ENCODE measurements around the gene DRG2. TPM values are rescaled to one million over a fixed set of nuclear protein-coding genes. Genes with fewer than 3 reads are reported as not detected.

DRG2 gene
- total and polyA plus RNA-seq, 5 donors = 20.1 to 22.3 (median 21.7) TPM

DNA sequence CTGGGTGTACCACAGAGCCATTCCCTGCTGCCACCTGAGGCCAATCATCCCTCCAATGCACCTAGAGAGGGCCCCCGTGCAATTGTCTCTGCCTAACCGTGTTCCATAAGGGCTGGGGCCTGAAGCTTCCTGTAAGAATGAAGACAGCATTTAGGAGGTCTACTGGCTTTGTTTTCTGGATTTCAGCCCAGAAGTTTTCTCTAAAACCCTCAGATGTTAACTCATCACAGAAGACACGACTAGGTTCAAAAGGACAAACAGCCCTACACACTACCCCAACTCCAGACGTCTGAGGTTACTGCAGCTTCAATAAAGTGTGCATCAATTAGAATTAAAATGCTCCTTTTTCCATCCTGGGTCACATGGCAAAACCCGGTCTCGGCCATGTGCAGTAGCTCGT lies 10.8 kb upstream of the DRG2 start:
- WGBS = 60% methylated on average over 7 of the region's 7 CpGs

DNA sequence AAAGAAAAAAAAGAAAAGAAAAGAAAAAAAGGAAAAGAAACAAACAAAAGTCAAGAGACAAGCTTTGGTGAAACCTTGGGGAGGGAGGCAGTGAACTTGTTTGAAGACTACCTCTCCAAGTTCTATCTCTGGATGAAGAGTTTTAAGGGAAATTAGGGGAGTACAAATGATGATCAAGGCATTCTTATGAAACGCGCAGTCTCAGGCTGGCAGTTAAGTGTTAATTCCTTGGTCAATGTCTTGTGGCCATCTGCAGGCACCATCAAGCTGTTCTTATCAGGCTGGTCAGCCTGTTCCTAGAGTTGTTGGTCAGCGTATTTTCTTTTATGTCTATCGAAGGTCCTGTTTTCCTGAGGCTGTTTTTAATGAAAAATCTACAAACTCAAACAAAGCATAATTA lies 8.2 kb upstream of the DRG2 start:
- intact Hi-C loops (cut with DNase I) = no loop called here
- no peak overlapping the region for H3K4me3 ChIP-seq (ENCODE audit: low read length)
- DNase-seq (no peak), ATAC-seq (no peak)
- WGBS = 54% methylated on average over 4 of the region's 4 CpGs
- no peaks in the 10 kb centered on the region for H3K27me3 ChIP-seq (ENCODE audit: control insufficient read depth, insufficient read depth)
- no peaks in the 10 kb centered on the region for H3K4me1 ChIP-seq (ENCODE audit: control insufficient read depth, insufficient read depth, low read length)
- no peak overlapping the region for H3K27ac ChIP-seq (ENCODE audit: low read length)
- H3K9me3 ChIP-seq (ENCODE audit: control insufficient read depth, low read length) = no peaks in the 10 kb centered on the region

More for the DNA sequence above, 10.8 kb upstream of the DRG2 start:
- Histone ChIP-seq H3K4me1 (ENCODE audit: control insufficient read depth, insufficient read depth, low read length) (no peaks in the 10 kb centered on the region), H3K9me3 (ENCODE audit: control insufficient read depth, low read length) (no peaks in the 10 kb centered on the region), H3K27me3 (ENCODE audit: control insufficient read depth, insufficient read depth) (no peaks in the 10 kb centered on the region), H3K4me3 (ENCODE audit: low read length) (no peak overlapping the region), H3K27ac (ENCODE audit: low read length) (no peak overlapping the region)
- intact Hi-C loops (cut with DNase I) = no loop called here
- DNase-seq (no peak), ATAC-seq (no peak)

DNA sequence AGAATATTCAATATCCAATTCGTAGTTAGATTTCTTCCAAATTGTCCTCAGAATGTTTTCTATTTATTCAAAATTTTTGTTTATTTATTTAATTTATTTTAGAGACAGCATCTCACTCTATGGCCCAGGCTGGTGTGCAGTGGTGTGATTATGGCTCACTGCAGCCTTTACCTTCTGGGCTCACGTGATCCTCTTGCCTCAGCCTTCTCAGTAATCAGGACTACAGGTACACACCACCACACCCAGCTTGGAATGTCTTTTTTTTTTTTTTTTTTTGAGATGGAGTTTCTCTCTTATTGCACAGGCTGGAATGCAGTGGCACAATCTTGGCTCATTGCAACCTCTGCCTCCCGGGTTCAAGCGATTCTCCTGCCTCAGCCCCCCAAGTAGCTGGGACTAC lies 3.5 kb upstream of the DRG2 start:
- 87% methylated on average over 4 of the region's 4 CpGs for WGBS
- Histone ChIP-seq H3K9me3 (ENCODE audit: control insufficient read depth, low read length) (no peaks in the 10 kb centered on the region), H3K27ac (ENCODE audit: low read length) (no peak overlapping the region), H3K27me3 (ENCODE audit: control insufficient read depth, insufficient read depth) (no peaks in the 10 kb centered on the region), H3K4me1 (ENCODE audit: control insufficient read depth, insufficient read depth, low read length) (peaks cover 6% of the 10 kb centered on the region), H3K4me3 (ENCODE audit: low read length) (no peak overlapping the region)
- ATAC-seq (no peak), DNase-seq (no peak)
- intact Hi-C loops (cut with DNase I) = no loop called here

DNA sequence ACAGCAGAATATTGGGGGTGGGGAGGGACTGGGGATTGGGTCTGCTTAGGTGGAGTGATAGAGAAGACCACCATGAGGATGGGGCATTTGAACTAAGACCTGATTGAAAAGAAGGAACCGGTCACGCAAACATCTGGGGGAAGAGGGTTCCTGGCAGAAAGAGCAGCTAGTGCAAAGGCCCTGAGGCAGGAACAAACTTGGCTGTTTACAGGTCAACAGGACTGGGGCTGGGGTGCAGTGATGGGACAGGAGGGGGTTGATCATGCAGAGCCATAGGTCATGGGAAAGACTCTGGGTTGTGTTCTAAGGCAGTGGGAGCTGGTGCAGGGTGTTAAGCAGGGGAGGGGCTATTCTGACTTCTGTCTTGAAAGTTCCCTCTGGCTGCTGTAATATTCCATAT lies 1.9 kb downstream of the DRG2 start:
- WGBS = 97% methylated on average over 2 of the region's 2 CpGs
- intact Hi-C loops (cut with DNase I) = no loop called here

DNA sequence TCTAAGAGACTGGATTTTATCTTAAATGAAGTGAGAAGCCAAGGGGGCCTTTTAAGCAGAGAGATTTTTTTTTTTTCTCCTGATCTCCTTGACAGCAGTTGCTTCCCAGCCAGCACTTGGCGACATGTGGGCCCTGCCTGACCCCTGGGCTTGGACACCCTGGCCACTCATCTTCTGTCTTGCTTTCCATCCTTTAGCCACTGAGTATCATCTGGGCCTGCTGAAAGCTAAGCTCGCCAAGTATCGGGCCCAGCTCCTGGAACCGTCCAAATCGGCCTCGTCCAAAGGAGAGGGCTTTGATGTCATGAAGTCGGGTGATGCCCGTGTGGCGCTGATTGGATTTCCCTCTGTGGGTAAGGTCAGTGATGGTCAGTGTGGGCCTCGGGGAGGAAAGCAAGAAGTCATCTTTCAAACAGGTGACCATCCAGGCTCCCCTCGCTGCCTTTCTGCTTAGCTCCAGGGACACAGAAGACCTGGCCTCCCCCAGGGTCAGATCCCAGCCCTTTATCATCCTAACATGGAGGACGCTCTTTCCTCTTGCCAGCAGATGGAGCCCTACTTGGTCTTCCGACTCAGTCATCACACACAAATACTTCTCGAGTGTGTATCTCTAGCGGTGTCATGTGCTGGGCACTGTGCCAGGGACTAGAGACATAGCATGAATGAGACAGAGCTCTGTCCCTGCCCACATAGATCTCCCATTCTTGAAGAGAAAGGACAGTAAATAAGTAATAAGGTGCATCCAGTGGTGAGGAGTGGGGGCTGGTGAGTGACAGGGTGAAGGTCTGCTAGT lies 6.1 kb downstream of the DRG2 start:
- H3K4me1 ChIP-seq (ENCODE audit: control insufficient read depth, insufficient read depth, low read length) = peaks cover under 1% of the 10 kb centered on the region
- H3K27me3 ChIP-seq (ENCODE audit: control insufficient read depth, insufficient read depth) = no peaks in the 10 kb centered on the region
- H3K4me3 ChIP-seq (ENCODE audit: low read length) = no peak overlapping the region
- ATAC-seq (peak; percentile 57 to 62), DNase-seq (peak; percentile 59 to 82 (median 78))
- no peak overlapping the region for H3K27ac ChIP-seq (ENCODE audit: low read length)
- no peaks in the 10 kb centered on the region for H3K9me3 ChIP-seq (ENCODE audit: control insufficient read depth, low read length)
- WGBS = 73% methylated on average over 15 of the region's 15 CpGs
- intact Hi-C loops (cut with DNase I) = no loop called here

More for the DNA sequence above, 1.9 kb downstream of the DRG2 start:
- no peaks in the 10 kb centered on the region for H3K9me3 ChIP-seq (ENCODE audit: control insufficient read depth, low read length)
- peaks cover 6% of the 10 kb centered on the region for H3K4me1 ChIP-seq (ENCODE audit: control insufficient read depth, insufficient read depth, low read length)
- H3K4me3 ChIP-seq (ENCODE audit: low read length) = no peak overlapping the region
- ATAC-seq (no peak), DNase-seq (no peak)
- H3K27me3 ChIP-seq (ENCODE audit: control insufficient read depth, insufficient read depth) = no peaks in the 10 kb centered on the region
- H3K27ac ChIP-seq (ENCODE audit: low read length) = no peak overlapping the region

DNA sequence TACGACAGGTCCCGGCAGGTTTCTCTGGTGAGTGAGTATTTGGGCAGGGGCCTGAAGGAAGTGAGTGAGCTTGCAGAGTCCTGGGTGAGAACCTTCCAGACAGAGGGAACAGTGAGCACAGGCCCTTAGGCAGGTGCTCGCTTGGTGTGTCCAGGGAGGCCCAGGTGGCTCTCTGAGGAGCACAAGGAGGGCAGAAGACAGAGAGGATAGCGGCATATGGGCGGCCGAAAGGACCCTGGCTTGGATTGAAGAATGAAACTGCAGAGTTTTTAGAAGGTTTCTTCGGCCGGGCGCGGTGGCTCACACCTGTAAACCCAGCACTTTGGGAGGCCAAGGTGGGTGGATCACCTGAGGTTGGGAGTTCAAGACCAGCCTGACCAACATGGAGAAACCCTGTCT lies 6.7 kb downstream of the DRG2 start:
- no peaks in the 10 kb centered on the region for H3K4me1 ChIP-seq (ENCODE audit: control insufficient read depth, insufficient read depth, low read length)
- intact Hi-C loops (cut with DNase I) = no loop called here
- H3K9me3 ChIP-seq (ENCODE audit: control insufficient read depth, low read length) = no peaks in the 10 kb centered on the region
- no peak overlapping the region for H3K4me3 ChIP-seq (ENCODE audit: low read length)
- peak; percentile 14 to 19 for ATAC-seq
- H3K27me3 ChIP-seq (ENCODE audit: control insufficient read depth, insufficient read depth) = no peaks in the 10 kb centered on the region
- 93% methylated on average over 10 of the region's 10 CpGs for WGBS
- peak in 1 of 3 donors; percentile 25 for DNase-seq
- H3K27ac ChIP-seq (ENCODE audit: low read length) = no peak overlapping the region

DNA sequence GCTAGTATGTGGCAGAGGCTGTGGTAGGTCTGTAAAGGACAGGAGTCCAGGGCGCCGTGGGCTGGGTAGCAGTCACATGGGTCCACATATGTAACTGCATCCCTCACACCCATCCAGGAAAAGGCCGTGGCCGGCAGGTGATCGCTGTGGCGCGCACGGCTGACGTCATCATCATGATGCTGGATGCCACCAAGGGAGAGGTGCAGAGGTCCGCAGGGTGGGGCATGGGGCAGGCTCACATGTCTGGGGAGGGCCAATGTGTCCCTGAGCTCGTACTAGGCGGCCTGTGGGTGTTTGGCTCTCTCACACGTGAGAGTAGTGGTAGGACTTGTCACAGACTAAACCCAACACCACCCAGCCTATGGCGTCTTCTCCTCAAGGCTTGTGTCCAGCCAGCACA lies 11.8 kb downstream of the DRG2 start:
- Histone ChIP-seq H3K4me3 (ENCODE audit: low read length) (no peak overlapping the region), H3K27me3 (ENCODE audit: control insufficient read depth, insufficient read depth) (no peaks in the 10 kb centered on the region), H3K9me3 (ENCODE audit: control insufficient read depth, low read length) (no peaks in the 10 kb centered on the region), H3K27ac (ENCODE audit: low read length) (no peak overlapping the region), H3K4me1 (ENCODE audit: control insufficient read depth, insufficient read depth, low read length) (no peaks in the 10 kb centered on the region)
- 91% methylated on average over 14 of the region's 14 CpGs for WGBS
- intact Hi-C loops (cut with DNase I) = no loop called here
- no peak for ATAC-seq
- no peak for DNase-seq

DNA sequence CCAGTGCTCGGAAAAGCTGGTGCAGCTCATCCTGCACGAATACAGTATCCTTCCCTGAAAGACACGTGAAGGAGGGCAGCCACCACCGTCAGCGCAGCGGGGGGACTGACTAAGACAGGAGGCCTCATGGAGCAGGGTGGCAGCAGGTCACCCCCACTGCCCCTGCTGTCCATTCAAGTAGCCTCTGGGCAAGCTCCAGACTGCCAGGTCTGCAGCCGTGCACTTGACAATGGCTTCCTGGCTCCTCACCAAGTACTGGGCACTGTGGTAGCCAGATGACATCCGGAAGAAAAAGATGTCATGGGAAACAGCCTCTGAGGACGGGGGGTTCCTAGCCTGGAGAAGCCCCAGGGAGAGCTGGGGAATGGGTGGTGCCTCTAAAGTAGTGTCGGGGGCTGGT lies 12.9 kb downstream of the DRG2 start:
- Histone ChIP-seq H3K27ac (ENCODE audit: low read length) (no peak overlapping the region), H3K9me3 (ENCODE audit: control insufficient read depth, low read length) (no peaks in the 10 kb centered on the region), H3K4me1 (ENCODE audit: control insufficient read depth, insufficient read depth, low read length) (no peaks in the 10 kb centered on the region), H3K4me3 (ENCODE audit: low read length) (no peak overlapping the region), H3K27me3 (ENCODE audit: control insufficient read depth, insufficient read depth) (no peaks in the 10 kb centered on the region)
- WGBS = 81% methylated on average over 10 of the region's 10 CpGs
- ATAC-seq (no peak), DNase-seq (no peak)
- intact Hi-C loops (cut with DNase I) = no loop called here

DNA sequence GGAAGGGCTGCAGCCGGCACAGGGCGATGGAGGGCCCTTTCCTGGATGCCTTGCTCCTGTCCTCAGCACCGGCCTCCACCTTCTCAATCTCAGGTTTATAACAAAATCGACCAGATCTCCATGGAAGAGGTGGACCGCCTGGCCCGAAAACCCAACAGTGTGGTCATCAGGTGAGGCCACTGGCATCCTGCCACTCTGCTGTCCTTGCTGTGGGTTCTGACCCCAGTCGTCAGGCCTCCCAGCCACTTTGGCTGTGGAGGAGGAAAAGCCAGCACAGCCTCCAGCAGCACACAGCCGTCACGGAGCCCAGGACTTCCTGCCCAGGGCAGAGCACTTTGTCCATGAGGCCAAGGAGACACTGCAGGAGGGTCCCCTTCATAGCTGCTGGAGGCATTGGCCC lies 14.1 kb downstream of the DRG2 start:
- no peaks in the 10 kb centered on the region for H3K4me1 ChIP-seq (ENCODE audit: control insufficient read depth, insufficient read depth, low read length)
- no peak overlapping the region for H3K4me3 ChIP-seq (ENCODE audit: low read length)
- no peaks in the 10 kb centered on the region for H3K27me3 ChIP-seq (ENCODE audit: control insufficient read depth, insufficient read depth)
- no peak for ATAC-seq
- H3K27ac ChIP-seq (ENCODE audit: low read length) = no peak overlapping the region
- no peaks in the 10 kb centered on the region for H3K9me3 ChIP-seq (ENCODE audit: control insufficient read depth, low read length)
- intact Hi-C loops (cut with DNase I) = no loop called here
- no peak for DNase-seq
- WGBS = 78% methylated on average over 9 of the region's 9 CpGs

DNA sequence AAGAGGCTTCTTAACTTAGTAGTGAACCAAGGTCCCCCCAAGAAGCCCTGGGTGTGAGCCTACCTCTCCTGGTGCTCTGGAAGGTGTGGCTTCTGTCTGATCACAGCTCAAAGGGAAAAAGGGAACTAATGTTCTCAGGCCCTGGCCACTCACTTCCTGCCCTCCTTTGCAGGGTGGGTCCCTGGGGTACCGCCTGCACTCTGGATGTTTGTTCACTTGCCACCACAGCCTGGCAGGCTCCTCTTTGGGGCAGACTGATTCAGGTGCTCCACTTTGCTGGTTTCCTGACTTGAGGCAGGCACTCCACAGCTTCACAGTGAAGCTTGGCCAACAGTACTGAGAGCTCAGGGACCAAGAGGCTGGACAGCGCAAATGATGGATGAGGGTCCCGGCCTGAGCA lies 14.9 kb downstream of the DRG2 start:
- 78% methylated on average over 3 of the region's 3 CpGs for WGBS
- no peak overlapping the region for H3K4me3 ChIP-seq (ENCODE audit: low read length)
- H3K4me1 ChIP-seq (ENCODE audit: control insufficient read depth, insufficient read depth, low read length) = no peaks in the 10 kb centered on the region
- DNase-seq (no peak), ATAC-seq (no peak)
- no peak overlapping the region for H3K27ac ChIP-seq (ENCODE audit: low read length)
- H3K9me3 ChIP-seq (ENCODE audit: control insufficient read depth, low read length) = no peaks in the 10 kb centered on the region
- H3K27me3 ChIP-seq (ENCODE audit: control insufficient read depth, insufficient read depth) = no peaks in the 10 kb centered on the region
- intact Hi-C loops (cut with DNase I) = no loop called here

DNA sequence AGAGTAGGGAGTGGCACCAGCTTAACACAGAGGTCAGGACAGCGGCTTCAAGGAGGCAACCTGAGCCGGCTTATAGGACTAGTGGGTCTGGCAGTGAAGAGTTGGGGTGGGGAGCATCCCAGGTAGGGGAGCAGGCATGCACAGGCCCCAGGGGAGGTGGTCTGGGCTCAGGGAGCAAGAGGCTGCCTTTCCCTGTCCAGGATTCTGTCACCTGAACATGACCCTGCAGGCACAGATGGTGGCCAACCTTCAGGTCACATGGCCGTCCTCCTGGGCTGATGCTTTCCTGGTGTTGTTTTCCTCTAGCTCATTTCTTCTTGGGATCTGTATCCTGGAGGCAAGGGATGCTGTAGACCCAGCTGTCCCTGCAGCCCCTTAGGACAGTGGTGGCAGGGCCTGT lies 17.3 kb downstream of the DRG2 start:
- WGBS = 86% methylated on average over 3 of the region's 3 CpGs
- H3K27ac ChIP-seq (ENCODE audit: low read length) = no peak overlapping the region

DNA sequence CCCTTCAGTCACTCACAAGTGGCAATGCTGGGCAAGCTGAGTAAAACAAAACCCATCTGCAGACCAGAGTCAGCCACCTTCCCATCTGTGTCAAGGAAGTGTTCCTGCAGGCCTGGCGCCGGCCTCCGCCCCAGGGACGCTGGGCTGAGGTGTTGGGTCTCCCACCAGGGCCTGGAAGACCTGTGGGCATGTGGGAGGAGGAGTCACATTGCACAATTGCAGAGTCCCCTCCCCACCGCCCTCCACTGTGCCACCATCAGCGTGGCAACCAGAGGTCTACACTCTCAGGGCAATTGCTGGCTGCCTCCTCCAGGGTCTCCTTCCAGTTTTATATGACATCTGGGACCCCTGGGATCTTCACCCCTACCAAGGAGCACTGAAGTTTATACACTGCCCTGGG lies 17.8 kb downstream of the DRG2 start:
- H3K27me3 ChIP-seq (ENCODE audit: control insufficient read depth, insufficient read depth) = no peaks in the 10 kb centered on the region
- H3K4me1 ChIP-seq (ENCODE audit: control insufficient read depth, insufficient read depth, low read length) = no peaks in the 10 kb centered on the region
- DNase-seq (no peak), ATAC-seq (no peak)
- H3K27ac ChIP-seq (ENCODE audit: low read length) = no peak overlapping the region
- no peak overlapping the region for H3K4me3 ChIP-seq (ENCODE audit: low read length)
- intact Hi-C loops (cut with DNase I) = no loop called here
- WGBS = 89% methylated on average over 6 of the region's 6 CpGs
- H3K9me3 ChIP-seq (ENCODE audit: control insufficient read depth, low read length) = no peaks in the 10 kb centered on the region

More for the DNA sequence above, 17.3 kb downstream of the DRG2 start:
- ATAC-seq (no peak), DNase-seq (no peak)
- H3K9me3 ChIP-seq (ENCODE audit: control insufficient read depth, low read length) = no peaks in the 10 kb centered on the region
- H3K4me1 ChIP-seq (ENCODE audit: control insufficient read depth, insufficient read depth, low read length) = no peaks in the 10 kb centered on the region
- H3K4me3 ChIP-seq (ENCODE audit: low read length) = no peak overlapping the region
- H3K27me3 ChIP-seq (ENCODE audit: control insufficient read depth, insufficient read depth) = no peaks in the 10 kb centered on the region
- intact Hi-C loops (cut with DNase I) = no loop called here

All from right cardiac atrium (tissue), 5 donors.